ENCODE data around the gene ARHGEF7. TPM values are rescaled to one million over a fixed set of nuclear protein-coding genes. Genes with fewer than 3 reads are reported as not detected.

ARHGEF7 gene
- total and polyA plus RNA-seq, 2 experiments from 2014 or later: 23.6 to 58.9 TPM

DNA sequence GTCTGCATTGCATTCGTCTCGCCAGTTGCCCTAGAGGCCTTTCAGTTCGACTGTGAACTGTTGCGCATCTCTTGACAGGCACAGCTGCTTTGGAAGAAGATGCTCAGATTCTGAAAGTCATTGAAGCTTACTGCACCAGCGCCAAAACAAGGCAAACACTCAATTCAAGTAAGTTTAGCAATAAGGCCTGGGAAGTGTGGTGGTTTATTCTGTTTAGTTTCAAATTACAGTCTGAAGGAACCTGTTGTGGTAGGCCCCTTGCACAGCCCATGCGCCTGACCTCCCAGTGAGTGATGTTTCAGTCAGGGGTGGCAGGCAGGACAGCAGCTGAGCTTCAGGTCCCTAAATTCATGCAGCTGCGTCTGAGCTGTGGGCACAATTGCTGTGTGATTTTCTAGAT lies 173.2 kb downstream of the ARHGEF7 start:
- Mint-ChIP-seq H3K36me3 (ENCODE audit: low read depth) (peaks cover 51% of the 10 kb centered on the region), H3K9me3 (no peaks in the 10 kb centered on the region; the same call in 2 of the 3 replicates), H3K27ac (no peak overlapping the region), H3K27me3 (ENCODE audit: insufficient read depth, low read depth, poor library complexity) (peaks cover 4% of the 10 kb centered on the region), H3K4me1 (no peaks in the 10 kb centered on the region), H3K4me3 (no peak overlapping the region)
- no peaks in the 10 kb centered on the region for H3K4me1 ChIP-seq (ENCODE audit: insufficient read depth)
- no peaks in the 10 kb centered on the region for H3F3A ChIP-seq (replicated peaks; ENCODE audit: low read depth)
- H3K27ac ChIP-seq (ENCODE audit: low read depth): no peak overlapping the region
- H3K4me3 ChIP-seq: no peak overlapping the region
- no peak overlapping the region for H3K4me2 ChIP-seq
- peaks cover 7% of the 10 kb centered on the region; the same call in 1 of the 2 replicates for H3K36me3 ChIP-seq (ENCODE audit: insufficient read depth)
- DNase-seq (ENCODE audit: low spot score) (no peak), ATAC-seq (no peak)
- H4K20me1 ChIP-seq (replicated peaks; ENCODE audit: insufficient read depth): no peaks in the 10 kb centered on the region; the same call in 1 of the 2 replicates
- no peaks in the 10 kb centered on the region for H3K9me2 ChIP-seq (ENCODE audit: insufficient read depth)
- H3K27me3 ChIP-seq (ENCODE audit: insufficient read depth): no peaks in the 10 kb centered on the region
- H3K79me2 ChIP-seq (replicated peaks; ENCODE audit: insufficient read depth): no peaks in the 10 kb centered on the region
- TF ChIP-seq POLR2AphosphoS5 (IDR thresholded peaks at IDR 0.05; ENCODE audit: low read depth): no peak
- TF ChIP-seq, protein P1, sequence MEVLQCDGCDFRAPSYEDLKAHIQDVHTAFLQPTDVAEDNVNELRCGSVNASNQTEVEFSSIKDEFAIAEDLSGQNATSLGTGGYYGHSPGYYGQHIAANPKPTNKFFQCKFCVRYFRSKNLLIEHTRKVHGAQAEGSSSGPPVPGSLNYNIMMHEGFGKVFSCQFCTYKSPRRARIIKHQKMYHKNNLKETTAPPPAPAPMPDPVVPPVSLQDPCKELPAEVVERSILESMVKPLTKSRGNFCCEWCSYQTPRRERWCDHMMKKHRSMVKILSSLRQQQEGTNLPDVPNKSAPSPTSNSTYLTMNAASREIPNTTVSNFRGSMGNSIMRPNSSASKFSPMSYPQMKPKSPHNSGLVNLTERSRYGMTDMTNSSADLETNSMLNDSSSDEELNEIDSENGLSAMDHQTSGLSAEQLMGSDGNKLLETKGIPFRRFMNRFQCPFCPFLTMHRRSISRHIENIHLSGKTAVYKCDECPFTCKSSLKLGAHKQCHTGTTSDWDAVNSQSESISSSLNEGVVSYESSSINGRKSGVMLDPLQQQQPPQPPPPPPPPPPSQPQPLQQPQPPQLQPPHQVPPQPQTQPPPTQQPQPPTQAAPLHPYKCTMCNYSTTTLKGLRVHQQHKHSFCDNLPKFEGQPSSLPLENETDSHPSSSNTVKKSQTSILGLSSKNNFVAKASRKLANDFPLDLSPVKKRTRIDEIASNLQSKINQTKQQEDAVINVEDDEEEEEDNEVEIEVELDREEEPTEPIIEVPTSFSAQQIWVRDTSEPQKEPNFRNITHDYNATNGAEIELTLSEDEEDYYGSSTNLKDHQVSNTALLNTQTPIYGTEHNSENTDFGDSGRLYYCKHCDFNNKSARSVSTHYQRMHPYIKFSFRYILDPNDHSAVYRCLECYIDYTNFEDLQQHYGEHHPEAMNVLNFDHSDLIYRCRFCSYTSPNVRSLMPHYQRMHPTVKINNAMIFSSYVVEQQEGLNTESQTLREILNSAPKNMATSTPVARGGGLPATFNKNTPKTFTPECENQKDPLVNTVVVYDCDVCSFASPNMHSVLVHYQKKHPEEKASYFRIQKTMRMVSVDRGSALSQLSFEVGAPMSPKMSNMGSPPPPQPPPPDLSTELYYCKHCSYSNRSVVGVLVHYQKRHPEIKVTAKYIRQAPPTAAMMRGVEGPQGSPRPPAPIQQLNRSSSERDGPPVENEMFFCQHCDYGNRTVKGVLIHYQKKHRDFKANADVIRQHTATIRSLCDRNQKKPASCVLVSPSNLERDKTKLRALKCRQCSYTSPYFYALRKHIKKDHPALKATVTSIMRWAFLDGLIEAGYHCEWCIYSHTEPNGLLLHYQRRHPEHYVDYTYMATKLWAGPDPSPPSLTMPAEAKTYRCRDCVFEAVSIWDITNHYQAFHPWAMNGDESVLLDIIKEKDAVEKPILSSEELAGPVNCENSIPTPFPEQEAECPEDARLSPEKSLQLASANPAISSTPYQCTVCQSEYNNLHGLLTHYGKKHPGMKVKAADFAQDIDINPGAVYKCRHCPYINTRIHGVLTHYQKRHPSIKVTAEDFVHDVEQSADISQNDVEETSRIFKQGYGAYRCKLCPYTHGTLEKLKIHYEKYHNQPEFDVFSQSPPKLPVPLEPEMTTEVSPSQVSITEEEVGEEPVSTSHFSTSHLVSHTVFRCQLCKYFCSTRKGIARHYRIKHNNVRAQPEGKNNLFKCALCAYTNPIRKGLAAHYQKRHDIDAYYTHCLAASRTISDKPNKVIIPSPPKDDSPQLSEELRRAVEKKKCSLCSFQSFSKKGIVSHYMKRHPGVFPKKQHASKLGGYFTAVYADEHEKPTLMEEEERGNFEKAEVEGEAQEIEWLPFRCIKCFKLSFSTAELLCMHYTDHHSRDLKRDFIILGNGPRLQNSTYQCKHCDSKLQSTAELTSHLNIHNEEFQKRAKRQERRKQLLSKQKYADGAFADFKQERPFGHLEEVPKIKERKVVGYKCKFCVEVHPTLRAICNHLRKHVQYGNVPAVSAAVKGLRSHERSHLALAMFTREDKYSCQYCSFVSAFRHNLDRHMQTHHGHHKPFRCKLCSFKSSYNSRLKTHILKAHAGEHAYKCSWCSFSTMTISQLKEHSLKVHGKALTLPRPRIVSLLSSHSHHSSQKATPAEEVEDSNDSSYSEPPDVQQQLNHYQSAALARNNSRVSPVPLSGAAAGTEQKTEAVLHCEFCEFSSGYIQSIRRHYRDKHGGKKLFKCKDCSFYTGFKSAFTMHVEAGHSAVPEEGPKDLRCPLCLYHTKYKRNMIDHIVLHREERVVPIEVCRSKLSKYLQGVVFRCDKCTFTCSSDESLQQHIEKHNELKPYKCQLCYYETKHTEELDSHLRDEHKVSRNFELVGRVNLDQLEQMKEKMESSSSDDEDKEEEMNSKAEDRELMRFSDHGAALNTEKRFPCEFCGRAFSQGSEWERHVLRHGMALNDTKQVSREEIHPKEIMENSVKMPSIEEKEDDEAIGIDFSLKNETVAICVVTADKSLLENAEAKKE (CRISPR knock-in tag; IDR thresholded peaks at IDR 0.05): no peak
- TF ChIP-seq, protein P2, sequence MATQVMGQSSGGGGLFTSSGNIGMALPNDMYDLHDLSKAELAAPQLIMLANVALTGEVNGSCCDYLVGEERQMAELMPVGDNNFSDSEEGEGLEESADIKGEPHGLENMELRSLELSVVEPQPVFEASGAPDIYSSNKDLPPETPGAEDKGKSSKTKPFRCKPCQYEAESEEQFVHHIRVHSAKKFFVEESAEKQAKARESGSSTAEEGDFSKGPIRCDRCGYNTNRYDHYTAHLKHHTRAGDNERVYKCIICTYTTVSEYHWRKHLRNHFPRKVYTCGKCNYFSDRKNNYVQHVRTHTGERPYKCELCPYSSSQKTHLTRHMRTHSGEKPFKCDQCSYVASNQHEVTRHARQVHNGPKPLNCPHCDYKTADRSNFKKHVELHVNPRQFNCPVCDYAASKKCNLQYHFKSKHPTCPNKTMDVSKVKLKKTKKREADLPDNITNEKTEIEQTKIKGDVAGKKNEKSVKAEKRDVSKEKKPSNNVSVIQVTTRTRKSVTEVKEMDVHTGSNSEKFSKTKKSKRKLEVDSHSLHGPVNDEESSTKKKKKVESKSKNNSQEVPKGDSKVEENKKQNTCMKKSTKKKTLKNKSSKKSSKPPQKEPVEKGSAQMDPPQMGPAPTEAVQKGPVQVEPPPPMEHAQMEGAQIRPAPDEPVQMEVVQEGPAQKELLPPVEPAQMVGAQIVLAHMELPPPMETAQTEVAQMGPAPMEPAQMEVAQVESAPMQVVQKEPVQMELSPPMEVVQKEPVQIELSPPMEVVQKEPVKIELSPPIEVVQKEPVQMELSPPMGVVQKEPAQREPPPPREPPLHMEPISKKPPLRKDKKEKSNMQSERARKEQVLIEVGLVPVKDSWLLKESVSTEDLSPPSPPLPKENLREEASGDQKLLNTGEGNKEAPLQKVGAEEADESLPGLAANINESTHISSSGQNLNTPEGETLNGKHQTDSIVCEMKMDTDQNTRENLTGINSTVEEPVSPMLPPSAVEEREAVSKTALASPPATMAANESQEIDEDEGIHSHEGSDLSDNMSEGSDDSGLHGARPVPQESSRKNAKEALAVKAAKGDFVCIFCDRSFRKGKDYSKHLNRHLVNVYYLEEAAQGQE (IDR thresholded peaks at IDR 0.05; ENCODE audit: unreplicated experiment): no peak
- no peak for TF ChIP-seq ZNF114 (CRISPR knock-in tag; IDR thresholded peaks at IDR 0.05)
- no peak for TF ChIP-seq EZH2phosphoT487 (IDR thresholded peaks at IDR 0.05; ENCODE audit: unreplicated experiment)
- no peak for TF ChIP-seq CREB1 (CRISPR knock-in tag; IDR thresholded peaks at IDR 0.05; ENCODE audit: low read depth)
- TF ChIP-seq, protein P3, sequence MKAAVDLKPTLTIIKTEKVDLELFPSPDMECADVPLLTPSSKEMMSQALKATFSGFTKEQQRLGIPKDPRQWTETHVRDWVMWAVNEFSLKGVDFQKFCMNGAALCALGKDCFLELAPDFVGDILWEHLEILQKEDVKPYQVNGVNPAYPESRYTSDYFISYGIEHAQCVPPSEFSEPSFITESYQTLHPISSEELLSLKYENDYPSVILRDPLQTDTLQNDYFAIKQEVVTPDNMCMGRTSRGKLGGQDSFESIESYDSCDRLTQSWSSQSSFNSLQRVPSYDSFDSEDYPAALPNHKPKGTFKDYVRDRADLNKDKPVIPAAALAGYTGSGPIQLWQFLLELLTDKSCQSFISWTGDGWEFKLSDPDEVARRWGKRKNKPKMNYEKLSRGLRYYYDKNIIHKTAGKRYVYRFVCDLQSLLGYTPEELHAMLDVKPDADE (IDR thresholded peaks at IDR 0.05): no peak
- no peak overlapping the region for H2AFZ ChIP-seq

Data from GM23338 (cell line).